Retinal pigment epithelial cell (primary cell): ENCODE results near the gene ZNF329.
A peak's percentile ranks its signal among the peaks of the same experiment; 100 is the strongest.

ENCODE experiments used
- DNase-seq: peaks from one replicate; pipeline ENCODE4 v3.0.0-alpha.2; 2010; ENCODE audit warnings: low read depth
- H3K4me3 ChIP-seq: 2 replicates; pipeline ENCODE4 v1.5.1; 2011; ENCODE audit warnings: mild to moderate bottlenecking, low read length, control low read depth, moderate library complexity
- CTCF ChIP-seq: conservative IDR thresholded peaks from 2 replicates; pipeline ENCODE4 v1.5.1; 2011; ENCODE audit warnings: low read depth, low read length, control low read depth, inconsistent platforms

ZNF329 gene

GRCh38 chr19:58150328-58150921 lies at the start of gene ZNF329:
TSS of gene ZNF329 (minus strand) at chr19:58150789. CDS start at chr19:58129503, 21,286 bp downstream.
- peak within 1 kb of the TSS; percentile 94 for H3K4me3 ChIP-seq
- DNase-seq = peak; percentile 33
- TF ChIP-seq CTCF = no peak

GRCh38 chr19:58196901-58197616 lies 46.5 kb upstream of the ZNF329 start:
- TF ChIP-seq CTCF = no peak
- no peak for DNase-seq
- no peak overlapping the region for H3K4me3 ChIP-seq

GRCh38 chr19:58183817-58184215 lies 33.2 kb upstream of the ZNF329 start:
- TF ChIP-seq CTCF = no peak
- DNase-seq = no peak
- peak overlapping the region; percentile 81 for H3K4me3 ChIP-seq

GRCh38 chr19:58182989-58183816 lies 32.6 kb upstream of the ZNF329 start, which contains the start of gene ZNF274:
TSS of gene ZNF274 (plus strand) at chr19:58183061. CDS start at chr19:58183966, 905 bp downstream.
- TF ChIP-seq CTCF = no peak
- DNase-seq = peak; percentile 68
- H3K4me3 ChIP-seq = peak within 1 kb of the TSS; percentile 81

DNA sequence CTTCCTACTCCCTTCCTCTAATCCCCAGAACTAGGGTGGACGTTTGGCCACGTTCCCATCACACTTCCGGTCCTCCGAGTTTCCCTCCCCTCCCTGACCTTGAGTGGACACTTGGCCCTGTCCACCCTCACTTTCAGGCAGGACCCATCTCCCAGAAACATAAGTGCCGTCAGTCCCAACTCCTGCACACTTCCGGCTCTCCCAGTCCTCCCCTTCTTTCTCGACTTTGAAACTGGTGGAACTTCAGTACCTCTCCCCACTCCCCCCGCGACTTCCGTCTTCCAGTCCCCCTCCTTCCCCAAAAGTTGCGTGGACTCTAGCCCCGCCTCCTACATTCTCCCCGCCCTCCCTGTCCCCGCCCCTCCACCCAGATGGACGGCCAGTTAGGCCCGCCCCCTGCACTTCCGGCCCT lies 32.0 kb upstream of the ZNF329 start:
- DNase-seq = no peak
- TF ChIP-seq CTCF = no peak
- H3K4me3 ChIP-seq = peak overlapping the region; percentile 81

- peak; percentile 49 for TF ChIP-seq CTCF
- H3K4me3 ChIP-seq = no peak overlapping the region
- DNase-seq = no peak
Observed at GRCh38 chr19:58181902-58182576, 31.4 kb upstream of the ZNF329 start.
